ENCODE measurements around the gene EPO.

EPO gene

DNA sequence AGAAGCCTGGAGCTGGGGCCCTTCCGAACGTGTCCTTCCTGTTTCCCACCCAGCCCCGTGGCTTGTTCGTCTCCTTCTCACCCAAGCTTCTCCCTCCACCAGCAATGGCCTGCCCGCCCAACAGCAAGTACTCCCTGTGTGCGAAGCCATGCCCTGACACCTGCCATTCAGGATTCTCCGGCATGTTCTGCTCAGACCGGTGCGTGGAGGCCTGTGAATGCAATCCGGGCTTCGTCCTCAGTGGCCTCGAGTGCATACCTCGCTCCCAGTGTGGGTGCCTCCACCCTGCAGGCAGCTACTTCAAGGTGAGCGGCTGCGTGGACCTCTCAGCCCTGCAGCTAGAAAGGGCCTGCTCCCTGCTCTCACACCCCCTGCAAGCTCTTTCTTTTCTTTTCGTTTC lies 45.0 kb downstream of the EPO start:
- Histone ChIP-seq H3K9me3 (ENCODE audit: control insufficient read depth in 2 of 2, low read length in 2 of 2) (no peaks in the 10 kb centered on the region), H3K27me3 (ENCODE audit: control insufficient read depth in 2 of 2, insufficient read depth in 2 of 2, low read length in 2 of 2) (peaks cover 0 to 2% of the 10 kb centered on the region in 2 donors), H3K4me3 (ENCODE audit: low read length in 2 of 2) (no peak overlapping the region), H3K4me1 (ENCODE audit: control insufficient read depth in 2 of 2, insufficient read depth in 2 of 2, low read length in 2 of 2) (no peaks in the 10 kb centered on the region), H3K27ac (ENCODE audit: low read depth in 2 of 2, low read length in 2 of 2) (no peak overlapping the region), H3K9ac (ENCODE audit: low read depth in 1 of 2, low read length in 2 of 2) (no peak overlapping the region), H3K36me3 (ENCODE audit: control insufficient read depth in 2 of 2, insufficient read depth in 2 of 2, low read length in 2 of 2) (no peaks in the 10 kb centered on the region)

DNA sequence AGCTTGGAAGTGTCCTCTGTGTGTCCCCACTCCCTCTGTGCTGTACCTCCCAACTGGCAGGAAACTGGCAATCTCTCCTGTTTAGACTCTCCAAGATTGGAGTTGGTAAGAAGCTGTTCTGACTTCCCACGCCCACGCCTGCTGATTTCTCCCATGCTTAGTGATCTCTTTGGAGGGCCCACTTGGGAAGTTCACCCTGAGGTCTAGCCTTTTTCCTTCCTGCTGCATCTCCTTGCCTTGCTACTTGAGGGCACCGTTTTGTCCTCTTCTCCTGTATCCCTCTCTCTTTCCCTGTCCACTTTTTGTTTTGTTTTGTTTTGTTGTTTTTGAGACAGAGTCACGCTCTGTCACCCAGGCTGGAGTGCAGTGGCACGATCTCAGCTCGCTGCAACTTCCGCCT lies 48.5 kb downstream of the EPO start:
- peaks cover 0 to 2% of the 10 kb centered on the region in 2 donors for H3K27me3 ChIP-seq (ENCODE audit: control insufficient read depth in 2 of 2, insufficient read depth in 2 of 2, low read length in 2 of 2)
- no peaks in the 10 kb centered on the region for H3K9me3 ChIP-seq (ENCODE audit: control insufficient read depth in 2 of 2, low read length in 2 of 2)
- no peaks in the 10 kb centered on the region for H3K36me3 ChIP-seq (ENCODE audit: control insufficient read depth in 2 of 2, insufficient read depth in 2 of 2, low read length in 2 of 2)
- H3K9ac ChIP-seq (ENCODE audit: low read depth in 1 of 2, low read length in 2 of 2): no peak overlapping the region
- no peak overlapping the region for H3K4me3 ChIP-seq (ENCODE audit: low read length in 2 of 2)
- no peaks in the 10 kb centered on the region for H3K4me1 ChIP-seq (ENCODE audit: control insufficient read depth in 2 of 2, insufficient read depth in 2 of 2, low read length in 2 of 2)
- H3K27ac ChIP-seq (ENCODE audit: low read depth in 2 of 2, low read length in 2 of 2): no peak overlapping the region

Data from mucosa of rectum (tissue), 2 donors.